Measurements from ENCODE around the gene TXLNB. TPM values are rescaled to one million over a fixed set of nuclear protein-coding genes. Genes with fewer than 3 reads are reported as not detected.

The TXLNB gene
- total and polyA plus RNA-seq, 2 donors (not counting 3 experiments of a cell fraction or from before 2014, with no cell fraction given) = 0.04 to 0.18 TPM

- no peak overlapping the region for H3K4me2 ChIP-seq (ENCODE audit: insufficient read depth, low read length)
- intact Hi-C loops (cut with micrococcal nuclease) (no loop called here), dilution Hi-C loops (cut with MboI; ENCODE audit: extremely low pct_ligation_motif_present, low sequenced_read_pairs) (no loop called here)
- H3K9me1 ChIP-seq (replicated peaks; ENCODE audit: control insufficient read depth, extremely low read depth, insufficient read depth, low read length) = no peaks in the 10 kb centered on the region
- no peak overlapping the region for H3K9ac ChIP-seq (replicated peaks; ENCODE audit: extremely low read depth, insufficient read depth, low read length)
- no peak overlapping the region for H3K27ac ChIP-seq (ENCODE audit: insufficient read depth, low read depth, low read length)
- no peaks in the 10 kb centered on the region for H3K9me3 ChIP-seq (replicated peaks; ENCODE audit: control insufficient read depth, insufficient read depth, low read length)
- no peak overlapping the region for H3K4me3 ChIP-seq (replicated peaks in 1 of 3; ENCODE audit: insufficient read depth in 1 of 3, low read depth in 1 of 3, low read length in 3 of 3)
- H4K20me1 ChIP-seq (replicated peaks; ENCODE audit: control insufficient read depth, extremely low read depth, insufficient read depth, low read length) = no peaks in the 10 kb centered on the region
- H3K27me3 ChIP-seq (ENCODE audit: control insufficient read depth in 2 of 2, insufficient read depth in 2 of 2, low read length in 2 of 2) = no peaks in the 10 kb centered on the region
- FAIRE-seq (no peak), DNase-seq (ENCODE audit: low read depth, low spot score) (no peak)
- H3K4me1 ChIP-seq (ENCODE audit: control insufficient read depth, extremely low read depth, insufficient read depth, low read length) = no peaks in the 10 kb centered on the region
- no peak overlapping the region for H2AFZ ChIP-seq (ENCODE audit: low read depth, low read length)
- ChIA-PET POLR2A (no interaction called here), CTCF (interaction anchor here (1.1 kb wide), 1 partner anchor 9 kb away, joined by 3 read pairs; no protein-coding TSS in a partner anchor)
- no TSS peak for BruUV-seq (replicated peaks)
- TF ChIP-seq POLR2A (IDR thresholded peaks at IDR 0.05; ENCODE audit: low read depth, low read length) = no peak
- TF ChIP-seq GATA2 (IDR thresholded peaks at IDR 0.05; ENCODE audit: insufficient read depth, insufficient read length, low read depth, low read length) = no peak
- no peak for TF ChIP-seq JUN (IDR thresholded peaks at IDR 0.05; ENCODE audit: borderline replicate concordance, insufficient read depth, insufficient read length, low read depth)
- TF ChIP-seq, protein P1, sequence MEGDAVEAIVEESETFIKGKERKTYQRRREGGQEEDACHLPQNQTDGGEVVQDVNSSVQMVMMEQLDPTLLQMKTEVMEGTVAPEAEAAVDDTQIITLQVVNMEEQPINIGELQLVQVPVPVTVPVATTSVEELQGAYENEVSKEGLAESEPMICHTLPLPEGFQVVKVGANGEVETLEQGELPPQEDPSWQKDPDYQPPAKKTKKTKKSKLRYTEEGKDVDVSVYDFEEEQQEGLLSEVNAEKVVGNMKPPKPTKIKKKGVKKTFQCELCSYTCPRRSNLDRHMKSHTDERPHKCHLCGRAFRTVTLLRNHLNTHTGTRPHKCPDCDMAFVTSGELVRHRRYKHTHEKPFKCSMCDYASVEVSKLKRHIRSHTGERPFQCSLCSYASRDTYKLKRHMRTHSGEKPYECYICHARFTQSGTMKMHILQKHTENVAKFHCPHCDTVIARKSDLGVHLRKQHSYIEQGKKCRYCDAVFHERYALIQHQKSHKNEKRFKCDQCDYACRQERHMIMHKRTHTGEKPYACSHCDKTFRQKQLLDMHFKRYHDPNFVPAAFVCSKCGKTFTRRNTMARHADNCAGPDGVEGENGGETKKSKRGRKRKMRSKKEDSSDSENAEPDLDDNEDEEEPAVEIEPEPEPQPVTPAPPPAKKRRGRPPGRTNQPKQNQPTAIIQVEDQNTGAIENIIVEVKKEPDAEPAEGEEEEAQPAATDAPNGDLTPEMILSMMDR (IDR thresholded peaks at IDR 0.05; ENCODE audit: extremely low read depth in 1 of 2, insufficient read depth in 1 of 2, low read depth in 1 of 2, low read length in 2 of 2) = no peak
- TF ChIP-seq MYC (IDR thresholded peaks at IDR 0.05; ENCODE audit: low read depth, low read length) = no peak
- TF ChIP-seq, protein P2, sequence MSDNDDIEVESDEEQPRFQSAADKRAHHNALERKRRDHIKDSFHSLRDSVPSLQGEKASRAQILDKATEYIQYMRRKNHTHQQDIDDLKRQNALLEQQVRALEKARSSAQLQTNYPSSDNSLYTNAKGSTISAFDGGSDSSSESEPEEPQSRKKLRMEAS (IDR thresholded peaks at IDR 0.05; ENCODE audit: insufficient read depth, insufficient read length) = no peak
- TF ChIP-seq FOS (IDR thresholded peaks at IDR 0.05; ENCODE audit: borderline replicate concordance, insufficient read depth, low read length) = no peak
- TF ChIP-seq EZH2 (IDR thresholded peaks at IDR 0.05; ENCODE audit: borderline replicate concordance, low read depth, low read length, severe bottlenecking) = no peak
- no peak for TF ChIP-seq POLR2AphosphoS5 (IDR thresholded peaks at IDR 0.05; ENCODE audit: insufficient read depth, low read depth, low read length)
- no peaks in the 10 kb centered on the region for H3K79me2 ChIP-seq (ENCODE audit: control insufficient read depth, insufficient read depth, low read length)
- H3K36me3 ChIP-seq (ENCODE audit: control insufficient read depth in 2 of 2, extremely low read depth in 1 of 2, insufficient read depth in 2 of 2, low read length in 2 of 2) = no peaks in the 10 kb centered on the region
Measured at GRCh38 chr6:139253656-139254055, 38.1 kb downstream of the TXLNB start.

All from endothelial cell of umbilical vein (primary cell).